A673 (cell line): ENCODE results near the gene PTPRK. TPM values are rescaled to one million over a fixed set of nuclear protein-coding genes. Genes with fewer than 3 reads are reported as not detected.

Source experiments
- BruUV-seq: library from RNA; stranded (reverse); fragments of 400-500 nt; replicated peaks from 2 replicates; lab custom pipeline; 2021; lab: Mats Ljungman, UMichigan
- CTCF ChIA-PET: fragments of 300-600 bp; sonication (Branson Sonifier 250); formaldehyde crosslinking; loops from one replicate; lab custom pipeline; 2022; ENCODE audit warnings: antibody characterized with exemption; lab: Charles Lee
- POLR2A ChIA-PET: fragments of 300-600 bp; sonication (Branson Sonifier 250); formaldehyde crosslinking; loops from one replicate; lab custom pipeline; 2022; ENCODE audit warnings: antibody characterized with exemption; ENCODE audit not compliant: low non-redundant PET; lab: Charles Lee
- DNase-seq: peaks from one replicate; pipeline ENCODE4 v3.0.0-alpha.2; 2015; ENCODE audit warnings: low spot score
- H3K27ac ChIP-seq: fragments of 200-600 bp; sonication (generic); 2 replicates; pipeline ENCODE4 v1.5.1; 2016; ENCODE audit warnings: mixed run types, low read depth, mild to moderate bottlenecking, mixed read lengths, antibody characterized with exemption, low read length; ENCODE audit not compliant: poor library complexity, severe bottlenecking
- H3K27me3 ChIP-seq: fragments of 200-600 bp; sonication (generic); replicated peaks from 2 replicates; pipeline ENCODE4 v1.6.1; 2017; ENCODE audit warnings: mixed run types, low read depth, mild to moderate bottlenecking, mixed read lengths, antibody characterized with exemption, low read length; ENCODE audit not compliant: insufficient read depth, poor library complexity
- H3K36me3 ChIP-seq: fragments of 200-600 bp; sonication (generic); 2 replicates; pipeline ENCODE4 v1.6.1; 2016; ENCODE audit warnings: mixed run types, mild to moderate bottlenecking, mixed read lengths, antibody characterized with exemption, low read length; ENCODE audit not compliant: insufficient read depth, poor library complexity, severe bottlenecking
- H3K4me1 ChIP-seq: fragments of 200-600 bp; sonication (generic); 2 replicates; pipeline ENCODE4 v1.6.1; 2017; ENCODE audit warnings: mixed run types, mild to moderate bottlenecking, mixed read lengths, antibody characterized with exemption, low read length; ENCODE audit not compliant: insufficient read depth, poor library complexity, severe bottlenecking
- H3K4me3 ChIP-seq: fragments of 200-600 bp; sonication (generic); 2 replicates; pipeline ENCODE4 v1.5.1; 2016; ENCODE audit warnings: low read depth, mixed run types, mild to moderate bottlenecking, mixed read lengths, low read length; ENCODE audit not compliant: poor library complexity, severe bottlenecking
- H3K9me3 ChIP-seq: fragments of 200-600 bp; sonication (generic); 2 replicates; pipeline ENCODE4 v1.6.1; 2016; ENCODE audit warnings: mixed run types, low read depth, mild to moderate bottlenecking, mixed read lengths, antibody characterized with exemption, low read length; ENCODE audit not compliant: poor library complexity, severe bottlenecking
- EZH2 ChIP-seq: fragments of 200-600 bp; sonication (generic); IDR thresholded peaks from 2 replicates; pipeline ENCODE4 v1.6.1; 2017; ENCODE audit warnings: borderline replicate concordance, low read depth, mild to moderate bottlenecking, mixed read lengths, antibody characterized with exemption, low read length; ENCODE audit not compliant: poor library complexity, severe bottlenecking
- intact Hi-C: fragments of 100-400 bp; cut with micrococcal nuclease; formaldehyde crosslinking; loops from one replicate; pipeline ENCODE4 v1.10.0; 2022; ENCODE audit not compliant: unreplicated experiment
- total RNA-seq: library from RNA; stranded (reverse); gene quantifications from 2 replicates; pipeline ENCODE4 v1.2.3, GENCODE V29; 2021
- TF ChIP-seq, protein P1 (sequence below): fragments of 300-800, 200-600 bp; sonication (generic); conservative IDR thresholded peaks from 2 replicates; pipeline ENCODE4 v1.5.1; 2017; ENCODE audit warnings: low read depth, mild to moderate bottlenecking, antibody characterized with exemption, low read length, moderate library complexity, mixed read lengths

Gene PTPRK
- total RNA-seq, 1 experiment from 2014 or later = 77.3 TPM

DNA sequence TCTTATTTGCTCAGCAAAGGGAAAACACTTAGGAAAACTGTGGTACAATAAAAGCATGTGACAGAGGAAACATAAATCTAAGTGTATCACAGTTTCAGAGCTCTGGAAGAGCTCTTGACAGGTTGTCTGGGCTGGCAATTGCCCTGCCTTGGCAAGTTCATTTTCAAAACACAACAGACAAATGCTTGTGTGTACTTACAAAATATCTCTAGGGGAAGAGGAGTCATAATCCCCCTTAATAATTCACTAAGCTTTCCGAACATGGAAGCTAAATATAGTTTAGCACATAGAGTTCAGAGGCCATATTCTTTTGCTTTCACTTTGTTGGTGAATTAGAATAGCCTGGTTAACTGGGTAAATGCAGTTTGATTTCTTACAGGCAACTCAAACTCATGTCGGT, 407.9 kb downstream of the PTPRK start:
- Histone ChIP-seq H3K4me3 (peak overlapping the region; percentile 2), H3K9me3 (no peaks in the 10 kb centered on the region), H3K4me1 (no peaks in the 10 kb centered on the region), H3K27ac (peak overlapping the region; percentile 18), H3K36me3 (no peaks in the 10 kb centered on the region), H3K27me3 (no peaks in the 10 kb centered on the region)
- BruUV-seq = no TSS peak
- ChIA-PET POLR2A (no interaction called here), CTCF (no interaction called here)
- intact Hi-C loops = no loop called here
- no peak for TF ChIP-seq EZH2
- peak; percentile 22 for DNase-seq

DNA sequence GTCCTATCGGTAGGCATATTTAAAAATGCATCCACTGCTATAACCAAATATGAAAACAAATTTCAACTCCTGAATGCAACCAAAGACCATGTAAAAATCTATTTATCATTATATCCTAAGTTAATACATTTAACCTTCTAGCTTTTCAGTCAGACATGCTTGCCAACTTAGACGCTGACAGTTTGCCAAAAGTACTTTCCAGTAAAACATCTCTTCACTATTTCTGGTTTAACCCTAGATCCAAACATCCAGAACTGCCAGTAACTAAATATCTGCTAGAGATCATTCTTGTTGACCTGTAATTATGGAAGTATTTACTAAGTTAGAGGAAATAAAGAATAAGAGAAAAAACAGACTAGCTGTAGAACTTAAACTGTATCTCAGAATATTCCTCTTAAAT, 409.3 kb downstream of the PTPRK start:
- H3K36me3 ChIP-seq = no peaks in the 10 kb centered on the region
- H3K4me1 ChIP-seq = peaks cover 6% of the 10 kb centered on the region
- no TSS peak for BruUV-seq
- H3K27ac ChIP-seq = no peak overlapping the region
- no peaks in the 10 kb centered on the region for H3K27me3 ChIP-seq
- POLR2A ChIA-PET = no interaction called here
- no peak for DNase-seq
- CTCF ChIA-PET = no interaction called here
- intact Hi-C loops = no loop called here
- no peaks in the 10 kb centered on the region for H3K9me3 ChIP-seq
- no peak overlapping the region for H3K4me3 ChIP-seq
- no peak for TF ChIP-seq EZH2
- TF ChIP-seq, protein P1, sequence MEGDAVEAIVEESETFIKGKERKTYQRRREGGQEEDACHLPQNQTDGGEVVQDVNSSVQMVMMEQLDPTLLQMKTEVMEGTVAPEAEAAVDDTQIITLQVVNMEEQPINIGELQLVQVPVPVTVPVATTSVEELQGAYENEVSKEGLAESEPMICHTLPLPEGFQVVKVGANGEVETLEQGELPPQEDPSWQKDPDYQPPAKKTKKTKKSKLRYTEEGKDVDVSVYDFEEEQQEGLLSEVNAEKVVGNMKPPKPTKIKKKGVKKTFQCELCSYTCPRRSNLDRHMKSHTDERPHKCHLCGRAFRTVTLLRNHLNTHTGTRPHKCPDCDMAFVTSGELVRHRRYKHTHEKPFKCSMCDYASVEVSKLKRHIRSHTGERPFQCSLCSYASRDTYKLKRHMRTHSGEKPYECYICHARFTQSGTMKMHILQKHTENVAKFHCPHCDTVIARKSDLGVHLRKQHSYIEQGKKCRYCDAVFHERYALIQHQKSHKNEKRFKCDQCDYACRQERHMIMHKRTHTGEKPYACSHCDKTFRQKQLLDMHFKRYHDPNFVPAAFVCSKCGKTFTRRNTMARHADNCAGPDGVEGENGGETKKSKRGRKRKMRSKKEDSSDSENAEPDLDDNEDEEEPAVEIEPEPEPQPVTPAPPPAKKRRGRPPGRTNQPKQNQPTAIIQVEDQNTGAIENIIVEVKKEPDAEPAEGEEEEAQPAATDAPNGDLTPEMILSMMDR = no peak

DNA sequence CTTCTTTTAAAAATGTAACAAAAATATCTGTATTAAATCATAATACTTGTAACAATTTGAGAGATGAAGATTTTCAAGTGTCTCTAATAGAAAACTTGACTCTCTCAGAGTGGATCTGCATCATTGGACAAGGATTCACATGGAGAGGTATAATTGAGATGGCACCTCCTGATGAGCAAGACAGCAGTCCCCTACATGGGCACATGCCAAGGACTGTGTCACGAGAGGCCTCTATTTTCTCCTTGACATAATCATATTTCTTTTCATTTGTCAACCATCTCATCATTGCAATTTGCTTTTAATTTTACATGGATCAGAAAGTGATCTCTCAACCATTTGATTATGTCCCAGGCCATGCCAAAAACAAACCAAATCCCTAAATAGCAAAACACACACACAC, 412.7 kb downstream of the PTPRK start:
- H3K4me3 ChIP-seq = no peak overlapping the region
- no peak for TF ChIP-seq EZH2
- TF ChIP-seq, protein P1 = no peak
- no peaks in the 10 kb centered on the region for H3K27me3 ChIP-seq
- H3K36me3 ChIP-seq = no peaks in the 10 kb centered on the region
- no peaks in the 10 kb centered on the region for H3K9me3 ChIP-seq
- H3K27ac ChIP-seq = no peak overlapping the region
- POLR2A ChIA-PET = no interaction called here
- CTCF ChIA-PET = no interaction called here
- BruUV-seq = no TSS peak
- peaks cover 6% of the 10 kb centered on the region for H3K4me1 ChIP-seq
- intact Hi-C loops = no loop called here
- no peak for DNase-seq

DNA sequence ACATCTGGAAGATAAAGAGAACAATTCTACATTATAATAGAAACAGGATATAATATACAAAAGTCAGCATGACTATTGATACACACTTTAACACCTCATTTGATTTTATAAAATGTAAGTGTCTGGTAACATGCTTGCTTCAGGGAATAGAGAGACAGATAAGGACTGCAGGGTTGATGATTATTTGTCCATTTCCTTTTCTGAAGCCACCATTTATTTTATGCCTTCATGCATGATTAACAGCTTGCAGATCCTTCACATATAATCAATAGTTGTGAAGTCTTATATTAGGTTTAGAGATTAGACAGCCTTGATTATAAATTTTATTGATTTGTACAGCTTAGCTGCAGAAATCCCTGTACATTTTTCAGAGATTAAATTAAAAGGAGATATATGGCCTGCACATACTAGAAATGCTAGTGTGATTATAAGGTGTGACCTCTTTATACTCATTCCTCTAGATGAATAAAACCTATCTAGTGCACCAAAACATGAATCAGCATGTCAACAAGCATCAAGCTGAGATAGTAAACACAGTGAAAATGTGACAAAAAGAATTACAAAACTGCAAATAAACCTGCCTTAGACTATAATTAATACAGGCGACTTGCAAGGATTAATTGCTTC, 420.7 kb downstream of the PTPRK start:
- no peaks in the 10 kb centered on the region for H3K27me3 ChIP-seq
- intact Hi-C loops = no loop called here
- no TSS peak for BruUV-seq
- ChIA-PET POLR2A (no interaction called here), CTCF (no interaction called here)
- H3K27ac ChIP-seq = no peak overlapping the region
- DNase-seq = no peak
- H3K4me1 ChIP-seq = no peaks in the 10 kb centered on the region
- no peak for TF ChIP-seq EZH2
- TF ChIP-seq, protein P1 = no peak
- no peaks in the 10 kb centered on the region for H3K36me3 ChIP-seq
- no peaks in the 10 kb centered on the region for H3K9me3 ChIP-seq
- no peak overlapping the region for H3K4me3 ChIP-seq
